Islet of Langerhans (tissue), 1 donor: ENCODE measurements around the gene ZMYND19.
"Not testable (repeated sequence)": the region's sequence is repeated elsewhere in the genome, so short reads cannot be mapped to it uniquely, and the experiment has no call there.

ENCODE experiments used
- FAIRE-seq: peaks from one replicate; lab custom pipeline; 2011; peaks lifted over from hg19 to GRCh38; lab: Jason Lieb, UNC

Gene ZMYND19

DNA sequence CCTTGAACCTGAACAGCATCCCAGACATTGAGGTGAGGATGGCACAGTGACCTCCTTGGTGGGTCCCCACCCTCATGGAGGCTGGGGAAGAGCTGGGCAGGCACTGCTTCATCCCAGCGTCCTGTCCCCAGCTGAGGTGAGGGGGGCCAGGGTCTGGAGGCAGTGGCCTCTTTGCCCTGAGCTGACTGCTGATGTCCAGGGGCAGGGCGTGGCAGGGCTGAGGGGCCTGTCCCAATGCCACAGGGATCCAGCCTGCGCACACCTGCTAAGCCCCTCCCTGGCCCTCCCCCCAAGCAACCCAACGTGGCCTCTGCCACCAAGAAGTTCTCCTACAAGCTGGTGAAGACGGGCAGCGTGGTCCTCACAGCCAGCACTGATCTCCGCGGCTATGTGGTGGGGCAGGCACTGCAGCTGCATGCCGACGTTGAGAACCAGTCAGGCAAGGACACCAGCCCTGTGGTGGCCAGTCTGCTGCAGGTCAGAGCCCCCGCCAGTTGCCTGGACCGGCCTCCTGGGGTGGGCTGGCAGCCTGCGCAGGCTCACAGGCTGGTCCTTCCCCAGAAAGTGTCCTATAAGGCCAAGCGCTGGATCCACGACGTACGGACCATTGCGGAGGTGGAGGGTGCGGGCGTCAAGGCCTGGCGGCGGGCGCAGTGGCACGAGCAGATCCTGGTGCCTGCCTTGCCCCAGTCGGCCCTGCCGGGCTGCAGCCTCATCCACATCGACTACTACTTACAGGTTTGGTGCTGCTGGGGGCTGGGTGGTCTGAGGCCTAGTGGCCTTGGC, 23.6 kb upstream of the ZMYND19 start:
- FAIRE-seq, result no peak

DNA sequence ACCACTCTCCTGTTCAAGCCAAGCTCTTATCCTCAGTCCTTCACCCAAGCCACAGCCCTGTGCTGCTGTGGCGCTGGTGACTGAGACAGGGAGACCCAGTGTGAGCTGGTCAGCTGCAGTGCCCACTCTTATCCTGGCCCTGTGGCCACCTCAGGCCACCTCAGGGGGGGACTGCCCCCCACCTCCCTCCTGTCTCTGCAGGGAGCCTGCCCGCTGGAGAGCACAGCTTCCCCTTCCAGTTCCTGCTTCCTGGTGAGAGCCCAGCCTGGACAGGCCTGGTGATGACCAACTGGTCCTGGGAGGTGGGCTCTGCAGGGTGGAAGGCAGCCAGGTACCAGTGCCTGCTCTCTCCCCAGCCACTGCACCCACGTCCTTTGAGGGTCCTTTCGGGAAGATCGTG, 22.9 kb upstream of the ZMYND19 start:
- FAIRE-seq, result no peak

DNA sequence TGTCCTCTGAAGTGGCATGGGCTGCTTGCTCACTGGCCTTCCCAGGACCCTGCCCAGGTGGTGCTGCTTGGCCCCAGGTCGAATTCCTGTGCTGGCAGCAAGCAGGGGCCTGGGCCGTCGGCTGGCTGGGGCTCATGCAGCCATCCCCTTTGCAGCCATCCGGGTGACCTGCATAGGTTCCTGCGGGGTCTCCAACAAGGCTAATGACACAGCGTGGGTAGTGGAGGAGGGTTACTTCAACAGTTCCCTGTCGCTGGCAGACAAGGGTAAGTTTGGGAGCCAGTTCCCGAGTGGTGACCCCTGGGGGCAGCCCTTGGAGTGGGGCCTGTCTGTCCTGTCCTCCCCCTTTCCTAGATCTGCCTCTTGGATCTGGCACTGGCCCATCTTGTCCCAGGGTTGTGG, 22.4 kb upstream of the ZMYND19 start:
- FAIRE-seq, result no peak

DNA sequence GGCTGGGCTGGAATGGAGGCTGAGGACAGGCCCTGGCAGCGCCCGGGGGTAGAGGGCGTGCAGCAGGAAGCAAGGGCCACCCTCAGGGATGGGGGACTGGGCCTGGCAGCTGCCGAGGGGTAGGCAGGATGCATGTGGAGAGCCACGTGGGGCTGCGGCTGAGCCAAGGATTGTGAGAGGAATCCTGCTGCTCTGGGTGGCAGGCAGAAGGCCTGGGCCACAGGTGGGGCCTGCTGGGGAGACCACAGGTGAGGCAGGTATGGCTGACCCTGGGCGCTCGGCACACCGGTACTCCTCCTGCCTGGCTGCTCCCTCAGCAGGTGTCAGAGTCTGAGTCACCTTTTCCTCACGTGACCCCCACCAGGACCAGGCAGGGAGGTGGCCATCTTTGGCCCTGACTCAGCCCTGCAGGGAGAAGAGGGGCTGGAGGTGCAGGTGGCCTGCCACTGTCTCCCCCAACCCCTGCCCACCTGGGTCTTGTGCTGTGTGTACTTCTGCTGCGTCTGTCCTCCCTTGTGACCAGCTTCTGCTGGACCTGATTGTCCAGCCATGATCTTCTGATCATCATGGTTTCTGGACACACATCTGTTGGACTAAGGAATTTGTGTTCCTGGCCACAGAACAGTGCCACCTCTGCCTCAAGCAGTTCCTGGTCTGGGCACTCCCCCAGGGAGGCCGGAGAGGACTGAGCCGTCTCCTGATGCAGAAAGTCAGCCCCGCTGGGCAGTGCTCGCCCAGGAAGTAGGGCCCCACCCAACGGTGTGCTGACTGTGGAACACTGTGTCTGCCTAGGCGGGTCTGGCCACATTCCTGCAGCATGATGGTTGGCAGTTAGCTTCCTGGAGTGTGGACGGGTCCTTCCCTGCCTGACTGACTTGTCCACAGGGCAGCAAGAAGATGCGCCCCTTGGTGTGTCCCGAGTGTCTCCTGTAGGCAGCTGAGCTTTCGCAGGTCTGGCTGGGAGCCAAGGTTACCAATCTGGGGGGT, 21.6 kb upstream of the ZMYND19 start:
- FAIRE-seq, result no peak

DNA sequence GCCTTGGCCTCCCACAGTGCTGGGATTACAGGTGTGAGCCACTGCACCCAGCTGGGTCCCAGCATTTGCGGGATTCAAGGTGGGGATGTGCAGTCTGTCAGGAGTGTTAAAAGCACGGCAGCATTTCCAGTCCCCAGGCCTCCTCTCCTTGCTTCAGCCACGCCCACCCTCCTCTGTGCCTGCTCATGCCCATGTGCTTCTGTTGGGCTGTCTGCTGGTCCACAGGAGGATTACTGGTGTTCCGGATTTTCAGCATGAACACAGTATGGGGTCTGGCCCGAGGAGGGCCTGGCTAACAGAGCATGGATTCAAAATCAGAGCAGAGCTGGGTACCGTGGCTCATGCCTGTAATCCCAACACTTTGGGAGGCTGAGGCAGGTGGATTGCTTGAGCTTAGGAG, 20.6 kb upstream of the ZMYND19 start:
- FAIRE-seq, result no peak

DNA sequence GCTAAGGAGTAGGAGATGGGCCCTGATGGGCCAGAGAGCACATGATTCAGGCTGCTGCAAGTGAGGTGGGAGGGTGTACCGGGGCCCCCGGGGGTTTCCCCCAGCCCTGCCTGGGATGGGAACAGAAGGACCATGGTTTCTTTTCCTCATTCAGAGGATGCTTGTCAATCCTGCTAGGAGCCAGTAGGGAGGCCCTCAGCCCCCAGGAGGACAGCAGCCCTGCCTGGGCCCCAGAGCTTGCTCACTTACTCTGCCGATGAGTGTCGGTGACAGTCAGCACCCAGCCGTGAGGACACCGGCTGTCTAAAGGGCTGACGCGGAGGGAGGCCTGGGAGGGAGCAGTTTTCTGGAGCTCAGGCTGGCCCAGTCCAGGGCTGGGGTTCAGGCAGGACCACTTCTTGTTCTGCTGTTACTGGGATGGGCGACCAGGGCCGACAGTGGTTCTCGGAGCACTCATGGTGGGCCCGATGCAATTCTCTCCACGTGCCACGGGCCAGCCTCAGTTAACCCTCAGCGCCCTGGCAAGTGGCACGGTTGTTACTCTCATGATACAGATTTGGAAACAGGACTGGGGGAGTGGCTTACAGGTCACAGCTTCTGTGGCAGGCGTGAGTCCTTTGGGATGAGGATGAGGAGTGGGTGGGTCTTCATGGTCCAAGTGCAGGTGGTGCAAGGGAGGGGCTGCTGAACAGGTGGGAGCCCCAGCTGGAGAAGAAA, 17.0 kb upstream of the ZMYND19 start:
- FAIRE-seq, result no peak

DNA sequence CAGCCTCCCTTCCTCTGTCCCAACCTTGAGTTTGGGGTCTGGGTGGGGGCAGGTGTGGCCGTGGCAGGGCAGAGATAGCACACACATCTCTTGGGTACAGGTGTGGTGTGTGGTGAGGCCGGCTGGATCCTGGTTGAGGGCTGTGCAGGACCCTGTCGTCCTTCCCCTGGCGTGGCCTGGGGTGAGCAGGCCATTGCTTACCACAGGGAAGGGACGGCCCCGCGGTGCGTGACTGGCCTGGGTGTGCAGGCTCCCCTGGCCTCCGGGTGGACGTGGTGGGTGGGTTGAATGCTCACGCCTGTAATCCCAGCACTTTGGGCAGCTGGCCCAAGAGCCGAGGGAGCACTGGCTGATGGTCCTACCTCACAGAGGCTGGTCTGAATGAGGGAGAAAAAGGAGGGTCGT, 16.4 kb upstream of the ZMYND19 start:
- no peak for FAIRE-seq

DNA sequence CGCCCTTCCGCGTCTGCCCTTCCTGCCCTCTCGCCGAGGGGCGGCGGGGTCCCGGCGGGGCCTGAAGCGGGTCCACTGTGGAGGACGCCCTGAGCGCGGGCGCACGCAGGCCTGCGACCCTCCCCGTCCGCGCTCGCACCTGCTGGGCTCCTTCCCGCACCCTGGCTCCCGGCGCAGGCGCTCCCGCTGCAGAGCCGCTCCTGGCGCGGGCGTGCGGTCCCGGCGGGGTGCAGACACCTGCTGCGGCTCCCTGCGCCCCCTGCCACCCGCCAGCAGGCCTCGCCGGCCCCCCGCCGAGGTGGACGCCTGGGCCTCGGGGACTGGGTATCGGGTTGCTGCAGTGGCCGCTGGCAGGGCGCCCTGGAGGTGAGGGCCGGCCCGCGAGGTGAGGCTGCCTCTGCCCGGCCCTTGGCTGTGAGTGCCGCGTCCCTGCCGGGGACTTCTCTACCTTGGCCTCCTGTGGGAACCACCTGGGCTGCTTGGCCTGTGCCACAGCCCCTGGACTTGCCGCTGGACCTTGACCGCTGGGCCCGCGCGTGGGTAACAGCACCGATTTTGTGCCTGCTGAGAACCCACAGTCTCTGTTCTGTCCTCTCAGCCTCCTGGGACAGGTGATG, 15.8 kb upstream of the ZMYND19 start:
- no peak for FAIRE-seq

DNA sequence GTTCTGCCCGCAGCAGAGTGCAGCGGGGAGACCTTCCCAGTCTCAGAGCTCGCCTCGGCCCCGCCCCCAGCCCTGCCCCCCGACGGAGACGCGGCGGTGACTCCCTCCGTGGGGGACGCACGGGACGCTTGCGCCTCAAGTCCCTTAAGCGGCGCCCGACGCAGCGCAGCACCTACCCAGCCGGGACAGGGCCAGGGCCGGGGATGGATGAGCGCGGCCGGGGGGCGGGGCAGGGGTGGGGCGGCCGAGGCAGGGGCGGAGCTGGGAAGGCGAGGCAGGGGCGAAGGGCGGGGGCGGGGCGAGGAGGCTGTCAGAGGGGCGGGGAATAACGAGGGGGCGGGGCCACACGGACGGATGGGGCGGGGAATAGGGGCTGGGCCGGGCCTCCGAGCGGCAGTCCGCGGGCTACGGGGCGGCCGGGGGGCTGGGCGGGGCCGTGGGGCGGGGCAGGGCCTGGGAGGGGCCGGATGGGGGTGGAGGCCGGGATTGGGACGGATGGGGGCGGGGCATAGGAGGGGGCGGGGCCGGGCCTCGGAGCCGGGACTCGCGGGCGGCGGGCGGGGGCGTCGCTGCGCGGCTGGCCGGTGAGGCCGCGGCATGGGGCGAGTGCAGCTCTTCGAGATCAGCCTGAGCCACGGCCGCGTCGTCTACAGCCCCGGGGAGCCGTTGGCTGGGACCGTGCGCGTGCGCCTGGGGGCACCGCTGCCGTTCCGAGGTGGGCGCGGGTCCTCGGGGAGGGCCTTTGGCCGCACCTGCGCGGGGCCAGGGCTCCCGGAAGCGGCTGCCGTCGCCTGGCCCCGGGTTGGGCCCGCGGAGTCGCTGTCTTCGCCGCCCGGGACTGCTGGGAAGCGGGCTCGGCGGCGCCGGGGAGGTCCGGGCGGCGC, 15.1 kb upstream of the ZMYND19 start, which contains the start of gene ARRDC1:
TSS of gene ARRDC1 (plus strand) at position 566 of the 884 bp plus-strand sequence. CDS start at position 598, 32 bp downstream.
- FAIRE-seq, result no peak

DNA sequence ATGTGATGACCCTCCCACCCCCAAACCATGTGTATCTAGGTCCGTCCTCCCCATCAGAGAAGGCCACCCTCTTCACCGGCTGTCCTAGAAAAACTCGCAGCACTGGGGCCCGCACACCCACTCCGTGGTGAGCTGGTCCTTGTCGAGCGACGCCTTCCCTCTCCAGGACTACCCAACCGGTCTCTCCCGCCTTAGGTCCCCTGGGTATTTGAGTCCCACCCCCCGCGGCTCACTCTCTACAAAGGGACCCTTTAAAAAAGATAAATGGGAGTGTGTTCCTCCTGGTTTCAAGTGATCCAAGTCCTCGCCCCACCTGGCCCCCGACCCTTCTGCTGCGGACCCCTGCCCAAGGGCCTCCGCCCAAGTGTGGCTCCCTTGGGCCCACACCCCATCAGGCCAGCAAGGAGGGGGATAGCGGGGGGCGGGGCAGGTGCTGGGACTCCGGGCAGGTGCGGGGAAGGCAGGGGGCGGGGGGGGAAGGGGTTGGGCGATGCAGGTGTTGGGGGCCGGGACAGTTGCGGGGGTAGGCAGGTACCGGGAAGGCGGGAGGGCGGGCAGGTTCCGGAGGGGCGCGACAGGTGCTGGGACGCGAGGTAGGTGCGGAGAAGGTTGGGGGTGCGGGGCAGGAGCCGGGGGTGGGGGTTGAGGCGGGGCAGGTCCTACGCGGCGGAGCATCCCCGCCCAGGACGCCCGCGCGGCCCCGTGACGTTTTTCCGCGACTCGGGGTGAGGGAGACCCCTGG, 14.2 kb upstream of the ZMYND19 start:
- FAIRE-seq, result no peak

DNA sequence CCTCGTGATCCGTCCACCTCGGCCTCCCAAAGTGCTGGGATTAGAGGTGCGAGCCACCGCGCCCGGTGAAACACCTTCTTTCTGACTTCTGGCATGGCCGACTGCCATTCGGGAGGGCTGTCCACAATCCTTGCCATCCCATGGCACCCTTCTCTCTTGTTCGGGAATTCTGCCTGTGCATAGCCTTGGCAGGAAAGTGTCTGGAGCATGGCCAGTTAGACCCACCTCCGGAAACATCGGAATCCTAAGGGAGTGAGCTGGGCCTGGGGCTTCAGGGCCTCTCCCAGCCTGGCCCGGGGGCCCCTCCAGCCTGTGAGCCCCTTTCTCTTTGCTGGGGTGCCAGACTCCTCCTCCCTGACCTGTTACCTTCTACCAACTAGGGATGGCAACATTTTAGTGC, 13.6 kb upstream of the ZMYND19 start:
- no peak for FAIRE-seq

DNA sequence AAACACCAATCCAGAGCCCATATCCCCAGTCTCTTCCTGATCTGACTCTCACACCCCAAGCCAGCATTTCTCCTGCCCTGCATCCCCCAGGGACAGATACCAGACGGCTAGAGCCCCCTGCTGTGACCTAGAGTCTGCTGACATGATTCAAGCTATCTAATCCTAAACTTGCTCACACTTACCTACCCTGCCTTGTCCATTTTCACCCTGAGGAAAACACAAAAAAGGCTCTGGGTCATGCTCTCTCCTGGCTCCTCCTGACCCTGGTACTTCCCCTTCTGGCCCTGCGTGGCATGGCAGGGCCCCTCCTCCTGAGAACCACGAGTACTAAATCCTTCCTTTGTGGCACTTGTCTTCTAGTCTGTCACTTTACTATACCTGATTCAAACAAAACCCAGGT, 12.3 kb upstream of the ZMYND19 start:
- no peak for FAIRE-seq

DNA sequence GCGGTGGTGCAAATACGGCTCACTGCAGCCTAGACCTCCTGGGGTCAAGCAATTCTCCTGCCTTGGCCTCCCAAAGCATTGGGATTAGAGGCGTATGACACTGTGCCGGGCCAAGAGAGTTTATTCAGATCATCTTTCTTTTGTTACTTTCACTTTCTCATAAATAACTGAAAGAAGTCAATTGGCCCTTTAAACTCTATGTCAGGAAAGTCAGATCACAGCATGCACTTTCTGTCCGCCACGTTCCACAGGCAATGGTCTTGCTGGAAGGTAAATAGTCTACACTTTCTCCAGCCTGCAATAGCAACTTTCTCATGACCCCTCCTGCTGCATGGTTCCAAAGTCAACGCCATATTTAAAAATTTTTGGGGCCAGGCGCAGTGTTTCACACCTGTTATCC, 8.6 kb upstream of the ZMYND19 start:
- FAIRE-seq, result no peak

DNA sequence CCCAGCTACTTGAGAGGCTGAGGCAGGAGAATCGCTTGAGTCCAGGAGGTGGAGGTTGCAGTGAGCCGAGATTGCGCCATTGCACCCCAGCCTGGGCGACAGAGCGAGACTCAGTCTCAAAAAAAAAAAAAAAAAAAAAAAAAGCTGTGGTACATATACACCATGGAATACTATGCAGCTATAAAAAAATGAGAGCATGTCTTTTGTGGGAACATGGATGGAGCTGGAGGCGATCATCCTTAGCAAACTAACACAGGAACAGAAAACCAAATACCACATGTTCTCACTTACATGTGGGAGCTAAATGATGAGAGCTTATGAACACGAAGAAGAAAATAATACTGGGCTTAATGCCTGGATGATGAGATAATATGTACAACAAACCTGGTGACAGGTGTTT, 6.3 kb upstream of the ZMYND19 start:
- FAIRE-seq, result not testable (repeated sequence)

DNA sequence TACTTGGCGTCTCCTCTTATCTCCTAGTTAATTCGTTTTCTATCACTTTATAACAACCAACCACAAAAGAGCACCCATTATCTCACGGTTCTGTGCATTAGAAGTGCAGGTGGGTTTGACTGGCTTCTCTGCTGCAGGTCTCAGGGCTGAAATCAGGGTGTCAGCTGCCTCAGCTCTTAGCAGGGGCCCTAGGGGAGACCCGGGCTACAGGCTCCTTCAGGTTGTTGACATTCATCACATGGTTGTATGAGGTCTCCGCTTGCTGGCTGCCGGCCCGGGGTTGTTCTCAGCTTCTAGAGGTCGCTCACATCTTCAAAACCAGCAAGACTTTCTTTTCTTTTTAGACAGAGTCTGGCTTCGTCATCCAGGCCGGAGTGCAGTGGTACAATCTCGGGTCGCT, 2.9 kb upstream of the ZMYND19 start:
- FAIRE-seq, result no peak

DNA sequence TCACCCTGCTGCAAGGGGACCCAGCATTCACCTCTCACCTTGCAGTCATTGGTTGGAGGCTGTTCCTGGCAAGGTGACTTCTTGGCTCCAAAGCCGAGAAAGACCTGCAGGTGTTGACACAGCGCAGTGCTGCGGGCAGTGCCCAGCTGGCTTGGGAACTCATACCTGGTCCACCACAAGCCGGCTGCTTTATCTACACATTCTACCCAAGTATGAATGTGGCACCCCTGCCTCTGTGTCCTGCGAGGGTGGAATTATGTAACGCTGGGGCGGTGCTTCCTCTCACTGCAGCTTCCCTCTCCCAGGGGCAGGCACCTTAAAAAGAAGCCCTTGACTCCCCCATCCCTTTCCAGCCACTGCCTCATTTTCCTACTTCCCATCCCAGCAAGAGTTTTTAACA, 2.5 kb upstream of the ZMYND19 start:
- no peak for FAIRE-seq

DNA sequence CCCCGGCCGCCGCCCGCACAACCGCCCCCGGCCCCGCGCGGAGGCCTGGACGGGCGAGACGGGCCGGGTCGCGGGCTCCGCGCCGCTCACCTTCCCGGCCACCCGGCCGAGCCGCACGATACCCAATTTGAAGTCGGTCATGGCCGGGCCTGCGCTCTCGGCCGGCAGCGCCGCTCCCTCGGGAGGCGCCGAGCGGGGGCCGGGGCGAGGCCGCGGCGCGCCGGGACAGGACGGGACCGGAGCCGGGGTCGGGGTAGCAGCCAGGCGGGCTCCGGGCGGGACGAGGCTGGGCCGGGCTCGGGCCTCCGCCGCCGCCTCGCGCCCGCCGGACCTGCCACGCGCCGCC, 216 bp downstream of the ZMYND19 start:
- FAIRE-seq, result no peak

DNA sequence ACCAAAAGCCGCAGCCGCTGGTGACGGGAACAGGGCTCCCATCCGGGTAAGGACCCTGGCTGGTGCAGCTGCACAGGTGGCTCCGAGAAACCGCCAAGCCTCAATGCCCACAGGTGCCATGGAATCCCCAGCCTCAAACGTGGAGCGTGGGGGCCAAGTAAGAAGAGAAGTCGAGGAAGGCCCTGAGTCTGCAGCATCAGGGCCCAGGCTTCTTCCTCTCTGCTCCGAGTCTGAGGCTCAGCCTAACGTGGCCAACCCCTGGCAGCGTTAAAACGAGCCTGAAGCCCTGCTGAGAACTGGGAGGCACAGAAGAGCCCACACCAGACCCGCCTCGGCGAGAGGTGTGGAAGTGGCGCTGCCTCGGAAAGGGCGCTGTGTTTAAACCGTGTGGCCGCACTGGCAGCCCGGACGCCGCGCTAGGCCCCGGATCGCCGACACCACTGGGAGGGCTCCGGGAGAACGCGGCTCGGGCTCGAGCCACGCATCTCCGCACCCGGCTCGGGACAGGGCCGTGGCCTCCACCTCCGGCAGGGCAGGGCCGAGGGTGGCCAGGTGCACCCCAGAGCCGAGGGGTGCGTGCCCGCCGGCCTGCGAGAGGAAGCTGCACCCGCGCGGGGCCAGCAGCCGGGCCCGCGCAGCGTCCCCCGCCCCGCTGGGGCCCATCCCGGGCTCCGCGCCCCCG, 730 bp downstream of the ZMYND19 start:
- no peak for FAIRE-seq

DNA sequence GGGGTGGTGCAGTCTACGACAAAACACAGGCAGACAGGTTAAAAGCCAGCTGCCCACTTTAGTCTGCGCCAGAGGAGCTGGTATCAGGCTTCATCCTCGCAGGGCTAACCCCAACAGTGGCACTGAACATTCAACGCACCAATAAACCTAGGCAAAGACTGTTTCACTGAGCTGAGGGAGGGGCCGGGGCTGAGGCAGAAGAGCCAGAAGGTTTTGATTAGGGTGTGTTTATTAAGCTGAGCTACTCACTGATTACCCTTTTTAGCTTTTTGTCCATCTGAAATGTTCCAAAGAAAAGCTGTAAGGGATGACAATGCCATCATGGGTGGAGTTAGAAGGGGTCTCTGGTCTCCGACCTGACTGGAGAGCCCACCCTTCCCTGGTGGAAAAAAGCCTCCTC, 1.4 kb downstream of the ZMYND19 start:
- FAIRE-seq, result no peak

DNA sequence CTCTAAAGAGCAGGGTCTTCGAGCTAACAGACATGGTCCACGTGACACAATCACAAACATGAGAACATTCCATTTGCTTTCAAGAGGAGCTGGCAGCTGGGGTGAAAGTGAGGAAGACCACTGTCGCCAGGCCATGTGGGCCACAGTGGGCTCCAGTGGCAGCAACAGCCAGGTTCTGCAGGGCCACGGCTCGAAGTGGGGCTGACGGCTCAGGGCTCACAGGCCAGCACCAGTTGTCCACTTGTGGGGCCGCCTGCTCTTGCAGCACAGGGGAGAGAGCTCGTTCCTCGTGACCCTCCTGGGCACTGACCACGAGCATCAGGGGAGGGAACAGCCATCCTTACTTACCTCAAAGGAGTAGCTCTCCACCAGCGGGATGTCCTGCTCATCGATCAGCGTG, 2.0 kb downstream of the ZMYND19 start:
- no peak for FAIRE-seq
